Esophagus muscularis mucosa (tissue), 4 donors: Measurements from ENCODE around the gene CBLN3.

Experiments
- EP300 ChIP-seq: sonication (generic); formaldehyde crosslinking; IDR thresholded peaks from one replicate; pipeline ENCODE4 v1.6.1; 2017; ENCODE audit warnings: antibody characterized with exemption
- POLR2A ChIP-seq: fragments of 450-650 bp; IDR thresholded peaks from one replicate; pipeline ENCODE4 v1.6.1; 2017; ENCODE audit warnings: antibody characterized with exemption, moderate library complexity, mild to moderate bottlenecking, low read depth
- POLR2AphosphoS5 ChIP-seq, 2 donors: sonication (generic); formaldehyde crosslinking; IDR thresholded peaks; one replicate each; pipeline ENCODE4 v1.6.1; 2017; ENCODE audit warnings: antibody characterized with exemption in 2 of 2
- TF ChIP-seq, protein P1 (sequence below), 3 experiments: fragments of 200-600 bp in 2 of 3; fragments of 450-650 bp in 1 of 3; sonication (generic) in 2 of 3; IDR thresholded peaks; one replicate each; pipeline ENCODE4 v1.5.1; 2017 to 2019; ENCODE audit warnings: antibody characterized with exemption in 3 of 3, mild to moderate bottlenecking in 2 of 3, moderate library complexity in 1 of 3

DNA sequence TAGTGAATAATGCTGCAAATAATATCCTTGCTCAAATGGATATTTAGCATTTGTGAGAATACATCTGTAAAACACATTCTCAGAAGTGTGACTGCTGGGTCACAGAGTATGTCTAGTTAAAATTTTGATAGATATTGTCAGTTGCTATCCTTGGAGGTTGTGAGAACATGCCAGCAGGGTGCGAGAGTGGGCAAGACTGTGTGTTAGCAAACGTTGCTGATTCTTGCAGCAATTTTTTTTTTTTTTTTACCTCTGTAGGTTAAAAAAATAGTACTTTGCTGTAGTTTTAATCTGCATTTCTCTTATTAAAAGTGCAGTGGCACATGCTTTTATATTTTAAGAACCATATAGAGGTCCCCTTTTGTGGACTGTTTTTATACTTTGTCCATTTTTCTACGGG is 35.2 kb downstream of the CBLN3 start:
- TF ChIP-seq, protein P1, sequence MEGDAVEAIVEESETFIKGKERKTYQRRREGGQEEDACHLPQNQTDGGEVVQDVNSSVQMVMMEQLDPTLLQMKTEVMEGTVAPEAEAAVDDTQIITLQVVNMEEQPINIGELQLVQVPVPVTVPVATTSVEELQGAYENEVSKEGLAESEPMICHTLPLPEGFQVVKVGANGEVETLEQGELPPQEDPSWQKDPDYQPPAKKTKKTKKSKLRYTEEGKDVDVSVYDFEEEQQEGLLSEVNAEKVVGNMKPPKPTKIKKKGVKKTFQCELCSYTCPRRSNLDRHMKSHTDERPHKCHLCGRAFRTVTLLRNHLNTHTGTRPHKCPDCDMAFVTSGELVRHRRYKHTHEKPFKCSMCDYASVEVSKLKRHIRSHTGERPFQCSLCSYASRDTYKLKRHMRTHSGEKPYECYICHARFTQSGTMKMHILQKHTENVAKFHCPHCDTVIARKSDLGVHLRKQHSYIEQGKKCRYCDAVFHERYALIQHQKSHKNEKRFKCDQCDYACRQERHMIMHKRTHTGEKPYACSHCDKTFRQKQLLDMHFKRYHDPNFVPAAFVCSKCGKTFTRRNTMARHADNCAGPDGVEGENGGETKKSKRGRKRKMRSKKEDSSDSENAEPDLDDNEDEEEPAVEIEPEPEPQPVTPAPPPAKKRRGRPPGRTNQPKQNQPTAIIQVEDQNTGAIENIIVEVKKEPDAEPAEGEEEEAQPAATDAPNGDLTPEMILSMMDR (IDR thresholded peaks at IDR 0.05) = no peak
- TF ChIP-seq POLR2A (no peak), POLR2AphosphoS5 (IDR thresholded peaks at IDR 0.05) (no peak), EP300 (no peak)
